KOPT-K1 (cell line): ENCODE data around the gene MYBPC3.
"Not testable (repeated sequence)": the region's sequence is repeated elsewhere in the genome, so short reads cannot be mapped to it uniquely, and the experiment has no call there.

ENCODE experiments used
- H3K27ac ChIP-seq: fragments of 200-600 bp; sonication (generic); 2 replicates; pipeline ENCODE4 v1.5.1; 2016; ENCODE audit warnings: antibody characterized with exemption, mild to moderate bottlenecking, low read depth, low read length; ENCODE audit not compliant: poor library complexity, severe bottlenecking
- H3K36me3 ChIP-seq: fragments of 200-600 bp; sonication (generic); 2 replicates; pipeline ENCODE4 v1.5.1; 2017; ENCODE audit warnings: antibody characterized with exemption, mild to moderate bottlenecking, low read length, moderate library complexity; ENCODE audit not compliant: insufficient read depth
- H3K9me3 ChIP-seq: fragments of 200-600 bp; sonication (generic); 2 replicates; pipeline ENCODE4 v1.5.1; 2017; ENCODE audit warnings: antibody characterized with exemption, low read length, mild to moderate bottlenecking; ENCODE audit not compliant: insufficient read depth, poor library complexity, severe bottlenecking

Gene MYBPC3

GRCh38 chr11:47329987-47330931 is 22.2 kb downstream of the MYBPC3 start:
- no peaks in the 10 kb centered on the region for H3K9me3 ChIP-seq
- H3K27ac ChIP-seq, result no peak overlapping the region
- H3K36me3 ChIP-seq, result no peaks in the 10 kb centered on the region; the same call in 1 of the 2 replicates

GRCh38 chr11:47329431-47329986 is 23.0 kb downstream of the MYBPC3 start:
- no peaks in the 10 kb centered on the region for H3K9me3 ChIP-seq
- H3K27ac ChIP-seq, result no peak overlapping the region
- no peaks in the 10 kb centered on the region; the same call in 1 of the 2 replicates for H3K36me3 ChIP-seq

DNA sequence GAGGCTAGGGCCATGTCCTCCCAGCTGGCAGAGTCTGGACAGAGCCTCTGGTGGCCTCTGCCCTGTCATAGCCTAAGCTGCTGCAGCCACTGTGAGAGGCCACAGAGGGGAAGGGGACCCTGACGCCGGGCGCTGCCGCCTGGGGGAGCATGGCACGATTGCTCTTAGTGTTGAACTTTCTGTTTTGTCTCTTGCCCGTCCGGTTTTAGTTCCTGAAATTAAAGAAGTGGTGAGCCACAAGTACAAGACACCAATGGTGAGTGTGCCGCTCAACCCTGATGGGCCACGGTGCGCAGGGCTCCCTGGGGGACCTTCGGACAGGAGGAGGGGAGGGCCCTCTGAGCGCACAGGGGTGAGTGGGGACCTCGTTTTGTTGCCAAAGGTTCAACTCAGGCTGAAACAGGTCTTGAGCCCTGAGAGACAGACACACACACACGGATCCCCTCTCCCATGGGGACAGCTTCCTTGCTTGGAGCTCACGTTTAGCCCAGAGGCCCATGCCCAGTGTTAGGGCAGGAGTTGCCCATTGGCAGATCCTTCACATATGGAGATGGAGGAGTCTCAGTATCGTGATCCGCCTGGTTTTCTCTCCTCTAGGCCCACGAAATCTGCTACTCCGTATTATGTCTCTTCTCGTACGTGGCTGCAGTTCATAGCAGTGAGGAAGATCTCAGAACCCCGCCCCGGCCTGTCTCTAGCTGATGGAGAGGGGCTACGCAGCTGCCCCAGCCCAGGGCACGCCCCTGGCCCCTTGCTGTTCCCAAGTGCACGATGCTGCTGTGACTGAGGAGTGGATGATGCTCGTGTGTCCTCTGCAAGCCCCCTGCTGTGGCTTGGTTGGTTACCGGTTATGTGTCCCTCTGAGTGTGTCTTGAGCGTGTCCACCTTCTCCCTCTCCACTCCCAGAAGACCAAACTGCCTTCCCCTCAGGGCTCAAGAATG is 23.8 kb downstream of the MYBPC3 start:
- Histone ChIP-seq H3K27ac (no peak overlapping the region), H3K36me3 (no peaks in the 10 kb centered on the region; the same call in 1 of the 2 replicates), H3K9me3 (no peaks in the 10 kb centered on the region)

DNA sequence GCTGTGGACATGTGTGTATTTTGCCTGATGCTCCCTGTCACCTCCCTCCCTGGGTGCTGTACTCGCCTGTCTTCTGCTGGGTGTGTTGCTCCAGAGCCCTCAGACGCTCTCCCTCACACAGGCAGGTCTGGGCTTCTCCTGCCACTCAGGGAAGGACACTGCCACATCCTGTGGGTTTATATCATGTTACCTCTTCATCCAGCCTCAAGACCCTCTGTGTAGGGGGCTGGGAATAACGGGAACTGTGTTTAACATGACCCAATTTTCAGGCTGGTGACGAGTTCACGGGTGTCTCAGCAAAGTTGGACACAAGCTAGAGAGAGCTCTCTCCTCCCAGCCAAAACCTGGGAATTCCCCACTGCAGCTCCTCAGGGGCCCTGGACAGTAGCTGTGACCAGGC is 24.6 kb downstream of the MYBPC3 start:
- no peaks in the 10 kb centered on the region; the same call in 1 of the 2 replicates for H3K36me3 ChIP-seq
- no peak overlapping the region for H3K27ac ChIP-seq
- no peaks in the 10 kb centered on the region for H3K9me3 ChIP-seq

DNA sequence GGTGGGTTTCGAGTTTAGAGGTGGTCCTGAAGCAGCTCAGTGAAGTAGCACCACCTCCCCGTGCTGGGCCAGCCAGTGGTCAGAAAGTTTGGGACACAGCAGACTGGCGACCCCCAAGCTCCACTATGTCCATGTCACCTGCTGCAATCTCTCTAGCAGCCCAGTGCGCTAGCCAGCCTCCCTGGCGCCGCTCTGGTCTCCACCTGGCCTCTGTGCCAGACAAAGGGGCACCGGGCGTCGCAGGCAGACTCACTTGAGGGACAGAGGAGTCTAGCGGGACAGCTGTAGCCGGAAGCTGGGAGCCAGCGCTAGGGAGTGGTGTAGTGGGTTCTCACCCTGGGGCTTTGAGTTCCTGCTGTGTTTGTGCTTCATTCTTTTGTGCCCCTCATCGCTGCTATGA is 25.5 kb downstream of the MYBPC3 start:
- H3K36me3 ChIP-seq, result peaks cover 3% of the 10 kb centered on the region
- no peaks in the 10 kb centered on the region for H3K9me3 ChIP-seq
- no peak overlapping the region for H3K27ac ChIP-seq

DNA sequence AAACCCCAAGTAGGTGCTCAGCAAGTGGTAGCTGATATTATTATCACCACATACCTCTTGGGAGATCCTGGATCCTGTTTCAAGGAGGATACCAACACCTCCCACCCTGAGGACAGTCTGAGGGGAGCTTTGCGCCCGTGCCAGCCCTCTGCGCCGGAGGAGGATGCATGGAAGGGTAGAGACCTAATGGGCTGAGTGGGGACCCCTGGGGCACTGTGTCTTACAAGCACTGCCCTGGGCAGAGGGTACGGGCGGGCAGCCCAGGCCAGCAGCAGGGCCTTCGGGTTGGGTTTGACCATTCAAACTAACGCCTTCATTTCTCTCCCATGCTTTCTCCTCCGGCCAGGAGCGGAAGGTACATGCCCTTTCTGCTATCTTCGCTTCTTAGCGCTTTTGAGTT is 26.3 kb downstream of the MYBPC3 start:
- Histone ChIP-seq H3K36me3 (peaks cover 11% of the 10 kb centered on the region), H3K27ac (no peak overlapping the region), H3K9me3 (no peaks in the 10 kb centered on the region)

GRCh38 chr11:47325271-47326041 is 27.0 kb downstream of the MYBPC3 start:
- peaks cover 15% of the 10 kb centered on the region for H3K36me3 ChIP-seq
- no peaks in the 10 kb centered on the region for H3K9me3 ChIP-seq
- no peak overlapping the region for H3K27ac ChIP-seq

- Histone ChIP-seq H3K36me3 (peaks cover 18% of the 10 kb centered on the region), H3K27ac (no peak overlapping the region), H3K9me3 (no peaks in the 10 kb centered on the region)
Observed at GRCh38 chr11:47324520-47324919, 28.0 kb downstream of the MYBPC3 start.

GRCh38 chr11:47318166-47318565 is 34.3 kb downstream of the MYBPC3 start:
- H3K36me3 ChIP-seq, result peaks cover 75% of the 10 kb centered on the region
- no peak overlapping the region for H3K27ac ChIP-seq
- no peaks in the 10 kb centered on the region for H3K9me3 ChIP-seq

DNA sequence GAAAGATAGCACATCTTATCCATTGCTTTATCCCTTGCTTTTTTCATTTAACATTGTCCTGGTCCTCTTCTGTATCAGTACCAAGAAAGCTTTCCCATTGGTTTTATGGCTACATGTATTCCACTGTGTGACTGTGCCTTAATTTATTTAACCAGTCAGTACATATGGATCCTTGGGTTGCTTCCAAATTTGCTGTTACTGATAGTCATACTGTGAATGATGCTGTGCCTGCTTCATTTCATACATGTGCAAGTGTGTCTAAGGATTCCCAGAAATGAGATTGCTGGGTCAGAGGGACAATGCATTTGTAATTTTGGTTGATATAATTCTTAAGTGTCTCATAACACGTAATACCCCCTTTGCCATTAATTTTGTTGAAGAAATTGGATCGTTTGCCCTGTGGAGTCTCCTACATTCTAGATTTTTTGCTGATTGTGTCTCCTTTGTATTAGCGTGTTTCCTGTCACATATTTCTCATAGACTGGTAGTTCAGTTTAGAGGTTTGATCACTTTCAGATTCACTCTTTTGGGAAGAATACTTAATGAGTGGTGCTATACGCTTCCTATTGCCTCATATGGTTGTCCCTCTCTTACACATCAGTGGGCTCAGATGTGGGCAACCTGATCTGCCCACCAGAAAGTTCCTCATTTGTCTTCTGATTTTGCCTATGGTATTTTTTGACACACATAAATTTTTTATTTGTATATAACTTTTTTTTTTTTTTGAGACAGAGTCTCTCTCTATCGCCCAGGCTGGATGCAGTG is 35.3 kb downstream of the MYBPC3 start:
- H3K36me3 ChIP-seq, result peaks cover 83% of the 10 kb centered on the region
- no peaks in the 10 kb centered on the region for H3K9me3 ChIP-seq
- no peak overlapping the region for H3K27ac ChIP-seq

DNA sequence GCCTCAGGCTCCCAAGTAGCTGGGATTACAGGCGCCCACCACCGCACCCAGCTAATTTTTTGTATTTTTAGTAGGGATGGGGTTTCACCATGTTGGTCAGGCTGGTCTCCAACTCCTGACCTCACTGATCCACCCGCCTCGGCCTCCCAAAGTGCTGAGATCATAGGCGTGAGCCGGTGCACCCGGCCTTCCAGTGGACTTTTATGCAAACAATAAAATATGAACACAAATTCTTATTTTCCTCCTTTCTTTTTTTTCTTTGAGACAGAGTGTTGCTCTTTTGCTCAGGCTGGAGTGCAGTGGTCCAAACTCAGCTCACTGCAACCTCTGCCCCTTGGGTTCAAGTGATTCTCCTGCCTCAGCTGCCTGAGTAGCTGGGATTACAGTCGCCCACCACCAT is 36.0 kb downstream of the MYBPC3 start:
- H3K9me3 ChIP-seq, H3K27ac ChIP-seq: not testable (repeated sequence)
- H3K36me3 ChIP-seq, result peaks cover 83% of the 10 kb centered on the region

GRCh38 chr11:47314992-47315391 is 37.5 kb downstream of the MYBPC3 start:
- no peaks in the 10 kb centered on the region for H3K9me3 ChIP-seq
- H3K36me3 ChIP-seq, result peaks cover 92% of the 10 kb centered on the region

GRCh38 chr11:47308050-47308823 is 44.3 kb downstream of the MYBPC3 start:
- Histone ChIP-seq H3K27ac (no peak overlapping the region), H3K9me3 (no peaks in the 10 kb centered on the region), H3K36me3 (peaks cover 100% of the 10 kb centered on the region)

More at GRCh38 chr11:47314992-47315391, 37.5 kb downstream of the MYBPC3 start:
- H3K27ac ChIP-seq, result no peak overlapping the region
